SK-N-SH treated with all-trans-retinoic acid at 6 μM for 48 hours (cell line): ENCODE data around the gene TLE4.

Experiments used
- ATAC-seq: fragments of 200-7000 bp; cut with Tn5 transposase; 3 replicates; pipeline ENCODE4 v1.9.1; 2020; ENCODE audit warnings: mild to moderate bottlenecking, moderate library complexity
- ARNTL ChIP-seq: fragments of 450-650 bp; formaldehyde crosslinking; IDR thresholded peaks from 2 replicates; pipeline ENCODE4 v1.5.0; 2020; ENCODE audit warnings: low read depth, mild to moderate bottlenecking, moderate library complexity, borderline replicate concordance
- BACH2 ChIP-seq: fragments of 250-450 bp; sonication (Bioruptor Pico); IDR thresholded peaks from 2 replicates; pipeline ENCODE4 v1.9.0; 2021; ENCODE audit warnings: mild to moderate bottlenecking, borderline replicate concordance
- CSDC2 ChIP-seq: fragments of 250-450 bp; sonication (Bioruptor Pico); IDR thresholded peaks from 2 replicates; pipeline ENCODE4 v1.5.0; 2020; ENCODE audit warnings: mild to moderate bottlenecking, moderate library complexity
- GLIS3 ChIP-seq: fragments of 250-450 bp; sonication (Bioruptor Pico); IDR thresholded peaks from 2 replicates; pipeline ENCODE4 v1.5.0; 2020; ENCODE audit warnings: mild to moderate bottlenecking, moderate library complexity
- ISL1 ChIP-seq: fragments of 250-450 bp; sonication (Bioruptor Pico); IDR thresholded peaks from 2 replicates; pipeline ENCODE4 v2.1.2; 2022; ENCODE audit warnings: mild to moderate bottlenecking, moderate library complexity
- OSR1 ChIP-seq: fragments of 250-450 bp; sonication (Bioruptor Pico); IDR thresholded peaks from 2 replicates; pipeline ENCODE4 v1.8.0; 2022; ENCODE audit warnings: moderate library complexity, mild to moderate bottlenecking, inconsistent platforms
- PPARA ChIP-seq: fragments of 250-450 bp; sonication (Bioruptor Pico); IDR thresholded peaks from 2 replicates; pipeline ENCODE4 v1.5.0; 2020; ENCODE audit warnings: mild to moderate bottlenecking, borderline replicate concordance
- RARB ChIP-seq: fragments of 250-450 bp; sonication (Bioruptor Pico); IDR thresholded peaks from 2 replicates; pipeline ENCODE4 v1.8.0; 2021; ENCODE audit warnings: mild to moderate bottlenecking, moderate library complexity
- SNAI2 ChIP-seq: fragments of 250-450 bp; sonication (Bioruptor Pico); IDR thresholded peaks from 2 replicates; pipeline ENCODE4 v1.5.0; 2020; ENCODE audit warnings: mild to moderate bottlenecking, moderate library complexity
- TOX ChIP-seq: fragments of 250-450 bp; sonication (Bioruptor Pico); IDR thresholded peaks from 2 replicates; pipeline ENCODE4 v1.8.0; 2021; ENCODE audit warnings: mild to moderate bottlenecking, moderate library complexity, borderline replicate concordance
- ZFP3 ChIP-seq: fragments of 250-450 bp; sonication (Bioruptor Pico); IDR thresholded peaks from 2 replicates; pipeline ENCODE4 v1.5.0; 2020; ENCODE audit warnings: mild to moderate bottlenecking, moderate library complexity
- ZFP30 ChIP-seq: fragments of 450-650 bp; formaldehyde crosslinking; IDR thresholded peaks from 2 replicates; pipeline ENCODE4 v1.5.0; 2022; ENCODE audit warnings: mild to moderate bottlenecking, moderate library complexity
- ZNF565 ChIP-seq: fragments of 450-650 bp; formaldehyde crosslinking; conservative IDR thresholded peaks from 2 replicates; pipeline ENCODE4 v1.5.0; 2020; ENCODE audit warnings: low read depth, mild to moderate bottlenecking, moderate library complexity
- ZNF8 ChIP-seq: fragments of 450-650 bp; formaldehyde crosslinking; IDR thresholded peaks from 2 replicates; pipeline ENCODE4 v1.5.0; 2020; ENCODE audit warnings: mild to moderate bottlenecking, moderate library complexity
- TF ChIP-seq, protein P1 (sequence below): fragments of 250-450 bp; sonication (Bioruptor Pico); IDR thresholded peaks from 2 replicates; pipeline ENCODE4 v1.8.0; 2021; ENCODE audit warnings: low read depth, mild to moderate bottlenecking, moderate library complexity, borderline replicate concordance
- TF ChIP-seq, protein P2 (sequence below): fragments of 250-450 bp; sonication (Bioruptor Pico); IDR thresholded peaks from 2 replicates; pipeline ENCODE4 v1.8.0; 2020; ENCODE audit warnings: mild to moderate bottlenecking, moderate library complexity, borderline replicate concordance
- TF ChIP-seq, protein P3 (sequence below): fragments of 250-450 bp; sonication (Bioruptor Pico); IDR thresholded peaks from 2 replicates; pipeline ENCODE4 v1.5.0; 2020; ENCODE audit warnings: mild to moderate bottlenecking, moderate library complexity
- TF ChIP-seq, protein P4 (sequence below): fragments of 250-450 bp; sonication (Bioruptor Pico); IDR thresholded peaks from 2 replicates; pipeline ENCODE4 v1.5.1; 2021; ENCODE audit warnings: mild to moderate bottlenecking, moderate library complexity

The TLE4 gene

DNA sequence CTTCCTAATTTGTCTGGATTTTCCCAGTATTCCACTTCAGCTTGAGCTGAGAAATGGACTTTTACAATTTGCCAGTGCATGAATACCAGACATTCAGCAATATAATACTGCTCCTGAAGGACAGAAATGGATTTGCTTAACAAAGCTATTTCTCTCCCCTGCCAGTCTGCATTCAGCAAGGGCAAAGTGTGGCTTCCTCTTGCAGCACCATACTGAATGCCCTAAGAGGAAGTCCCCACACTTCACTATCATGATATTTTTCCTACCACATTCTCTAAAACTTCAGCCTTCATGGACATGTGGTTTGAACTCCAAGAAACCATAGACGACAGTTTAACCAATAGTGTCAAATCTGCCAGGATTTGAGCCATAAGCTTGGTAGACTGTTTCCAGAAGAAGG is 19.8 kb upstream of the TLE4 start:
- TF ChIP-seq ARNTL (CRISPR knock-in tag): no peak
- TF ChIP-seq, all 23 proteins: peak for 0
- no peak for ATAC-seq

DNA sequence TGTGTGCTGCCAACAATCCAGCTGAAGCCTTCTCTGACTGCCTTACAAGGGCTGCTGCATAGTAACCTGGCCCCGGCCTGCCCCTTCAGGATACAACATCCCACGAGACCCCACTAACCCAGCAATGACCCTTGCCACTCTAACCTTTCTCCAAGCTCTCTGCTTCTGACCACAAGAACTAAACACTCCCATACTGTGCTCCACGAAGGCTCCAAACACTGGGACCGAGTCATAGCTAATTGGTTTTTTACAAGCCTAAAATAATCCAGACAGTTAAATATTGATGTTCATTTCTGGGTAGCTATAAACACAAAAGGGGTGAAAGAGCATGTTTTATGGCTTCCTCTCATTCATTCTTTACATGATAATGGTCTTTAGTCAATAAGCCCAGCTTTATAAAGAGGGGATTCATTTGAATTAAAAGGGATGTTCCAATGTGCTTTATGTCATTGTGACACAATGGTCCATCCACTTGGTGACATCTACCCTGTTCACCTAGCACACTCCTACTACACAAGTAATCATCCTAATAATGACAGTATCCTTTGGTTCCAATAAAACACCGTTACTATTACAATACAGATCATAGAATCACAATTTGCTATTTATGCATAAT is 16.2 kb upstream of the TLE4 start:
- no peak for TF ChIP-seq PPARA
- TF ChIP-seq ISL1 (CRISPR knock-in tag): no peak
- no peak for TF ChIP-seq ARNTL (CRISPR knock-in tag)
- TF ChIP-seq ZNF565 (CRISPR knock-in tag): no peak
- no peak for TF ChIP-seq TOX (CRISPR knock-in tag)
- TF ChIP-seq, protein P1, sequence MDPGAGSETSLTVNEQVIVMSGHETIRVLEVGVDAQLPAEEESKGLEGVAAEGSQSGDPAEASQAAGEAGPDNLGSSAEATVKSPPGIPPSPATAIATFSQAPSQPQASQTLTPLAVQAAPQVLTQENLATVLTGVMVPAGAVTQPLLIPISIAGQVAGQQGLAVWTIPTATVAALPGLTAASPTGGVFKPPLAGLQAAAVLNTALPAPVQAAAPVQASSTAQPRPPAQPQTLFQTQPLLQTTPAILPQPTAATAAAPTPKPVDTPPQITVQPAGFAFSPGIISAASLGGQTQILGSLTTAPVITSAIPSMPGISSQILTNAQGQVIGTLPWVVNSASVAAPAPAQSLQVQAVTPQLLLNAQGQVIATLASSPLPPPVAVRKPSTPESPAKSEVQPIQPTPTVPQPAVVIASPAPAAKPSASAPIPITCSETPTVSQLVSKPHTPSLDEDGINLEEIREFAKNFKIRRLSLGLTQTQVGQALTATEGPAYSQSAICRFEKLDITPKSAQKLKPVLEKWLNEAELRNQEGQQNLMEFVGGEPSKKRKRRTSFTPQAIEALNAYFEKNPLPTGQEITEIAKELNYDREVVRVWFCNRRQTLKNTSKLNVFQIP (CRISPR knock-in tag): no peak
- TF ChIP-seq, protein P2, sequence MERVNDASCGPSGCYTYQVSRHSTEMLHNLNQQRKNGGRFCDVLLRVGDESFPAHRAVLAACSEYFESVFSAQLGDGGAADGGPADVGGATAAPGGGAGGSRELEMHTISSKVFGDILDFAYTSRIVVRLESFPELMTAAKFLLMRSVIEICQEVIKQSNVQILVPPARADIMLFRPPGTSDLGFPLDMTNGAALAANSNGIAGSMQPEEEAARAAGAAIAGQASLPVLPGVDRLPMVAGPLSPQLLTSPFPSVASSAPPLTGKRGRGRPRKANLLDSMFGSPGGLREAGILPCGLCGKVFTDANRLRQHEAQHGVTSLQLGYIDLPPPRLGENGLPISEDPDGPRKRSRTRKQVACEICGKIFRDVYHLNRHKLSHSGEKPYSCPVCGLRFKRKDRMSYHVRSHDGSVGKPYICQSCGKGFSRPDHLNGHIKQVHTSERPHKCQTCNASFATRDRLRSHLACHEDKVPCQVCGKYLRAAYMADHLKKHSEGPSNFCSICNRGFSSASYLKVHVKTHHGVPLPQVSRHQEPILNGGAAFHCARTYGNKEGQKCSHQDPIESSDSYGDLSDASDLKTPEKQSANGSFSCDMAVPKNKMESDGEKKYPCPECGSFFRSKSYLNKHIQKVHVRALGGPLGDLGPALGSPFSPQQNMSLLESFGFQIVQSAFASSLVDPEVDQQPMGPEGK (CRISPR knock-in tag): no peak
- no peak for TF ChIP-seq ZNF8 (CRISPR knock-in tag)
- no peak for TF ChIP-seq SNAI2 (CRISPR knock-in tag)
- no peak for TF ChIP-seq RARB (CRISPR knock-in tag)
- no peak for TF ChIP-seq OSR1 (CRISPR knock-in tag)
- no peak for TF ChIP-seq ZFP30
- TF ChIP-seq BACH2 (CRISPR knock-in tag): no peak
- TF ChIP-seq, protein P3, sequence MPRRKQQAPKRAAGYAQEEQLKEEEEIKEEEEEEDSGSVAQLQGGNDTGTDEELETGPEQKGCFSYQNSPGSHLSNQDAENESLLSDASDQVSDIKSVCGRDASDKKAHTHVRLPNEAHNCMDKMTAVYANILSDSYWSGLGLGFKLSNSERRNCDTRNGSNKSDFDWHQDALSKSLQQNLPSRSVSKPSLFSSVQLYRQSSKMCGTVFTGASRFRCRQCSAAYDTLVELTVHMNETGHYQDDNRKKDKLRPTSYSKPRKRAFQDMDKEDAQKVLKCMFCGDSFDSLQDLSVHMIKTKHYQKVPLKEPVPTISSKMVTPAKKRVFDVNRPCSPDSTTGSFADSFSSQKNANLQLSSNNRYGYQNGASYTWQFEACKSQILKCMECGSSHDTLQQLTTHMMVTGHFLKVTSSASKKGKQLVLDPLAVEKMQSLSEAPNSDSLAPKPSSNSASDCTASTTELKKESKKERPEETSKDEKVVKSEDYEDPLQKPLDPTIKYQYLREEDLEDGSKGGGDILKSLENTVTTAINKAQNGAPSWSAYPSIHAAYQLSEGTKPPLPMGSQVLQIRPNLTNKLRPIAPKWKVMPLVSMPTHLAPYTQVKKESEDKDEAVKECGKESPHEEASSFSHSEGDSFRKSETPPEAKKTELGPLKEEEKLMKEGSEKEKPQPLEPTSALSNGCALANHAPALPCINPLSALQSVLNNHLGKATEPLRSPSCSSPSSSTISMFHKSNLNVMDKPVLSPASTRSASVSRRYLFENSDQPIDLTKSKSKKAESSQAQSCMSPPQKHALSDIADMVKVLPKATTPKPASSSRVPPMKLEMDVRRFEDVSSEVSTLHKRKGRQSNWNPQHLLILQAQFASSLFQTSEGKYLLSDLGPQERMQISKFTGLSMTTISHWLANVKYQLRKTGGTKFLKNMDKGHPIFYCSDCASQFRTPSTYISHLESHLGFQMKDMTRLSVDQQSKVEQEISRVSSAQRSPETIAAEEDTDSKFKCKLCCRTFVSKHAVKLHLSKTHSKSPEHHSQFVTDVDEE: no peak
- TF ChIP-seq ZFP3 (CRISPR knock-in tag): no peak

GRCh38 chr9:79559495-79560181 is 12.1 kb upstream of the TLE4 start:
- TF ChIP-seq, protein P2 (CRISPR knock-in tag): no peak
- TF ChIP-seq GLIS3 (CRISPR knock-in tag): no peak
- no peak for TF ChIP-seq CSDC2
- TF ChIP-seq, protein P4, sequence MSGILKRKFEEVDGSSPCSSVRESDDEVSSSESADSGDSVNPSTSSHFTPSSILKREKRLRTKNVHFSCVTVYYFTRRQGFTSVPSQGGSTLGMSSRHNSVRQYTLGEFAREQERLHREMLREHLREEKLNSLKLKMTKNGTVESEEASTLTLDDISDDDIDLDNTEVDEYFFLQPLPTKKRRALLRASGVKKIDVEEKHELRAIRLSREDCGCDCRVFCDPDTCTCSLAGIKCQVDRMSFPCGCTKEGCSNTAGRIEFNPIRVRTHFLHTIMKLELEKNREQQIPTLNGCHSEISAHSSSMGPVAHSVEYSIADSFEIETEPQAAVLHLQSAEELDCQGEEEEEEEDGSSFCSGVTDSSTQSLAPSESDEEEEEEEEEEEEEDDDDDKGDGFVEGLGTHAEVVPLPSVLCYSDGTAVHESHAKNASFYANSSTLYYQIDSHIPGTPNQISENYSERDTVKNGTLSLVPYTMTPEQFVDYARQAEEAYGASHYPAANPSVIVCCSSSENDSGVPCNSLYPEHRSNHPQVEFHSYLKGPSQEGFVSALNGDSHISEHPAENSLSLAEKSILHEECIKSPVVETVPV (CRISPR knock-in tag): no peak
- ATAC-seq: peak; percentile 68

More for the DNA sequence above, 16.2 kb upstream of the TLE4 start:
- ATAC-seq: no peak
